Heart right ventricle (tissue), 16 donors: ENCODE results near the gene PRKAA1. TPM values are rescaled to one million over a fixed set of nuclear protein-coding genes. Genes with fewer than 3 reads are reported as not detected.
A peak's percentile ranks its signal among the peaks of the same experiment; 100 is the strongest.

Experiments used
- ATAC-seq, 8 donors: fragments of 200-7000 bp; cut with Tn5 transposase; one replicate each; pipeline ENCODE4 v1.9.1; 2020; ENCODE audit warnings: mild to moderate bottlenecking in 8 of 8, moderate library complexity in 8 of 8, moderate number of reproducible peaks in 1 of 8
- DNase-seq, 2 donors: peaks; one replicate each; pipeline ENCODE4 v3.0.0-alpha.2; 2020
- H3K27ac ChIP-seq, 10 donors: fragments of 200-600 bp; sonication (generic) in 2 of 10; one replicate each; pipeline versions ENCODE4 v1.5.0 to v1.8.0; 2020 to 2022; ENCODE audit warnings: mild to moderate bottlenecking in 3 of 10
- H3K27me3 ChIP-seq, 7 donors: fragments of 200-600 bp; one replicate each; pipeline ENCODE4 v1.8.0; 2021 to 2022; ENCODE audit warnings: mild to moderate bottlenecking in 2 of 7
- H3K36me3 ChIP-seq, 9 donors: fragments of 200-600 bp; sonication (generic) in 1 of 9; one replicate each; pipeline versions ENCODE4 v1.5.0 to v1.8.0; 2020 to 2022; ENCODE audit warnings: mild to moderate bottlenecking in 2 of 9
- H3K4me1 ChIP-seq, 9 donors: fragments of 200-600 bp; sonication (generic) in 1 of 9; one replicate each; pipeline versions ENCODE4 v1.5.0 to v1.8.0; 2020 to 2022; ENCODE audit warnings: mild to moderate bottlenecking in 4 of 9
- H3K4me3 ChIP-seq, 10 donors: fragments of 200-600 bp; sonication (generic) in 2 of 10; one replicate each; pipeline versions ENCODE4 v1.5.0 to v1.8.0; 2020 to 2022; ENCODE audit warnings: mild to moderate bottlenecking in 7 of 10, moderate library complexity in 2 of 10
- H3K9me3 ChIP-seq, 11 donors: fragments of 200-600 bp in 10 of 11; sonication (generic) in 2 of 11; one replicate each; pipeline versions ENCODE4 v1.5.0 to v1.8.0; 2013 to 2022; ENCODE audit warnings: mild to moderate bottlenecking in 2 of 11, control low read depth in 1 of 11, moderate library complexity in 1 of 11
- CTCF ChIP-seq, 9 donors: fragments of 200-600 bp; sonication (generic) in 2 of 9; IDR thresholded peaks; one replicate each; pipeline versions ENCODE4 v1.5.0 to v1.8.0; 2021 to 2022; ENCODE audit warnings: antibody characterized with exemption in 9 of 9, mild to moderate bottlenecking in 5 of 9, moderate library complexity in 1 of 9
- WGBS, 2 donors: extraction: QIAGEN DNeasy Blood & Tissue Kit; methylation state at CpG; one replicate each; pipeline ENCODE4 v1.1.7; 2013; ENCODE audit warnings: inconsistent platforms in 1 of 2; 5-methylcytosine and 5-hydroxymethylcytosine counted together
- intact Hi-C, 10 donors: fragments of 100-400 bp; cut with DNase I; formaldehyde crosslinking; loops; one replicate each; pipeline versions ENCODE4 v1.11.1 to v1.14.2; 2022
- polyA plus RNA-seq, 2 donors: library from polyadenylated mRNA; stranded (reverse); fragments of 200-250 nt; gene quantifications; one replicate each; pipeline ENCODE4 v1.2.3, GENCODE V29; 2013
- total RNA-seq, 10 donors: library from RNA; stranded (reverse); fragmentation: NEBNext Ultra II Directional in 3 of 10; extraction: Animal tissue kit (Norgen Biotek cat#: 25700) in 3 of 10; gene quantifications; one replicate each; pipeline versions ENCODE4 v1.2.1 to v1.2.4, GENCODE V29; 2021 to 2023
- donor health status: Arrhythmogenic right ventricular cardiomyopathy.
- donor health status: ischemic (EF 13 %, LVEDD 7.1; RV severe dilation, severe dysfunction).
- donor health status: healthy with polysubstance abuse.
- donor health status: DM: no; HTN: yes; CAD: no.
- donor health status: DM: no; HTN: no; CAD: no.
- donor health status: ischemic (EF 25% LVEDD 6.9; RV normal size, moderate dysfunction).
- donor health status: ischemic (EF 25% LVEDD 5.7; RV mildly dilated, moderate dysfunction).
- donor health status: healthy.
- donor health status: DM: yes; HTN: yes; CAD: no.
- donor health status: Ischemic cardiomyopathy.
- donor health status: ischemic (EF 35%, LVEDD 5.7; RV mildly dilated, moderate dysfunction).
- donor health status: nonischemic (EF 11% LVEDD 7.7; RV severe dilation, severe dysfunction).
- donor health status: DM: yes; HTN: yes; CAD: no.
- donor health status: PGD.
- donor health status: ischemic (EF 29% LVEDD 5.4; RV normal size, mild dysfunction).
- donor health status: nonischemic (EF 23%, LVEDD 6.1; RV moderate dilation, normal function).

PRKAA1 gene
- total and polyA plus RNA-seq, 12 donors, result 11.0 to 53.2 (median 41.2) TPM

DNA sequence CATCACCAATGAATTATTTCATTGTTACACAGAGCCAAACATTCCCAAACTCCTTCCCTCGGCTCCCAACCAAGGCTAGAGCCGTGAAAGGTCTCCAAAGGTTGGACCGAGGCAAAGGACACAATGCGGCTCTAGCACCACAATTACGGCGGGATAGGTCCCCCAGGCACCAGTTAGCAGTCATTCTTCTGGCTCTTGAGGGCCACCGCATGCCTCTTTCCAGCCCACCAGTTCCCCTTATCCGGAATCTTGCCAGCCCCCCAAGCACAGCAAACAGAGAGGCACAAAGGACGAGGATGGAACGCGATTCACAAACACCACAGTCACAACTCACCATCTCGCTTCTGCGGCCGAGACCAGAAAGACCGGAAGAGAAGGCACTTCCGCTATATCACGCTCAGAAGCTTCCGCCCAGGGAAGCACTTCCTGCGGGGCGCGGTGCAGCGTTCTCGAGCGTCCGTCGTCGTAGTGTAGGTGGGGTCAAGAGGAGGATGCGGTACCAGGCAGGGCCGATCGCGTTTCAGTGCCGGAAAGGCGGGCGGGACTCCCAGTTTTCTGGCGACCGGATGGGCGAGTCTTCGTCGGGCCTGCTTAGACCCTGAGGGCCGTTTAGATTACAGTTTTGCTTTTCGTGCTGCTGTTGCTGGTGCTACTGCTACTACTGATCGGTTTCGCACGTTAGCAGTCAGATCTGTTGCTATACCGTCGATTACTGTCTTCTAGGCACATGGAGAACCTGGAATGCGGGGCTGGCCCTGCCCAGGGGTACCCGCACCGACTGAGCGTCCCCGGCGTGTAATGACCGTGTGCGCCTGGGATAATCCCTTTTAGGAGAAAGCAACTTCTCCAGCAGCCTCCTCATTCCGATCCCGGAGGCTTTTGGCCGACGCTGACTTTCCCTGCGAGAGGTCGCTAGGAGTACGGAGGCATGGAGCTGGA is 36.9 kb upstream of the PRKAA1 start, which contains the start of gene RPL37:
Gene RPL37, minus strand, starts transcription at position 374 of the 939 bp plus-strand sequence. Its CDS starts 37 bp downstream, at position 337.
- intact Hi-C loops, result loop anchor here in 8 of 10 donors (2.0 to 10.0 kb wide), 4 partner anchors 38 to 80 kb away; partner anchors contain the start of gene TTC33 (in 8 of the 8)
- TF ChIP-seq CTCF (IDR thresholded peaks at IDR 0.05), result no peak
- Histone ChIP-seq H3K36me3 (peaks cover 0 to 43% (median 20%) of the 10 kb centered on the region in 9 donors), H3K4me3 (peak within 1 kb of the TSS; percentile 24 to 88 (median 74)), H3K27me3 (no peaks in the 10 kb centered on the region), H3K4me1 (peaks cover 2 to 38% (median 24%) of the 10 kb centered on the region in 9 donors), H3K9me3 (no peaks in the 10 kb centered on the region), H3K27ac (peak within 1 kb of the TSS; percentile 93 to 99 (median 96))
- WGBS, 2 donors, result 2% methylated on average over 61 of the region's 61 CpGs
- peak; percentile 96 to 98 for DNase-seq
- ATAC-seq, result peak; percentile 99 to 100 (median 99)

GRCh38 chr5:40834391-40834848 is 36.2 kb upstream of the PRKAA1 start:
- DNase-seq (no peak), ATAC-seq (no peak)
- intact Hi-C loops, result loop anchor here in 7 of 10 donors (2.0 to 10.0 kb wide), 4 partner anchors 38 to 80 kb away; partner anchors contain the start of gene TTC33 (in 7 of the 7)
- peaks cover 0 to 50% (median 24%) of the 10 kb centered on the region in 9 donors for H3K36me3 ChIP-seq
- no peak for TF ChIP-seq CTCF (IDR thresholded peaks at IDR 0.05)
- H3K9me3 ChIP-seq, result no peaks in the 10 kb centered on the region
- peaks cover 2 to 38% (median 24%) of the 10 kb centered on the region in 9 donors for H3K4me1 ChIP-seq
- peak overlapping the region; percentile 24 to 88 (median 74) for H3K4me3 ChIP-seq
- H3K27ac ChIP-seq, result peak overlapping the region; percentile 93 to 99 (median 96)
- 1% methylated on average over 21 of the region's 21 CpGs for WGBS, 2 donors
- no peaks in the 10 kb centered on the region for H3K27me3 ChIP-seq

GRCh38 chr5:40833712-40834229 is 35.6 kb upstream of the PRKAA1 start:
- intact Hi-C loops, result loop anchor here in 7 of 10 donors (2.0 to 10.0 kb wide), 4 partner anchors 37 to 79 kb away; partner anchors contain the start of gene TTC33 (in 7 of the 7)
- no peak for TF ChIP-seq CTCF (IDR thresholded peaks at IDR 0.05)
- WGBS, 2 donors, result 36 to 48% methylated on average over 13 of the region's 13 CpGs

DNA sequence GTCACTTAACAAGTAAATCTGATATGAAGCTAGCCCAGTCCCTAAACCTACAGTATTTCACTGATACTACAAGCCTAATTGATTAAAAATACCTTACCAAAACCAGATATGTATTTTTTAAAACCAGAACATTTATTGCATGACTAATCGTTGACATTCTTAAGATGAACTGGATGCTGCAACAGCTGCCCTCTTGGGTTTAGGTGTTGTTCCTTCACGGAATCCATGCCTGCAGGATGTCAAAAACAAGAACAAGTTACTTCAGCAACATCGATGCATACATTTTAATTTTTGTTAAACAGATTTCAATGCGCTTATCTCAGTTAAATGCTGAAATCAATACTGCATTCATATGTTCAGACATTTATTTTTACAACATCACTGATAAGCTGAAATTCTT is 34.2 kb upstream of the PRKAA1 start:
- Histone ChIP-seq H3K27me3 (no peaks in the 10 kb centered on the region), H3K27ac (no peak overlapping the region), H3K4me3 (no peak overlapping the region), H3K4me1 (peaks cover 2 to 38% (median 24%) of the 10 kb centered on the region in 9 donors), H3K9me3 (no peaks in the 10 kb centered on the region), H3K36me3 (peaks cover 0 to 70% (median 43%) of the 10 kb centered on the region in 9 donors)
- WGBS, 2 donors, result 85 to 90% methylated on average over 4 of the region's 4 CpGs
- intact Hi-C loops, result loop anchor here in 4 of 10 donors (5.0 to 10.0 kb wide), 2 partner anchors 75 to 78 kb away; partner anchors contain the start of gene TTC33 (in 4 of the 4)
- ATAC-seq (no peak), DNase-seq (no peak)
- TF ChIP-seq CTCF (IDR thresholded peaks at IDR 0.05), result no peak

More at GRCh38 chr5:40833712-40834229, 35.6 kb upstream of the PRKAA1 start:
- Histone ChIP-seq H3K36me3 (peaks cover 0 to 56% (median 31%) of the 10 kb centered on the region in 9 donors), H3K9me3 (no peaks in the 10 kb centered on the region), H3K4me1 (peaks cover 2 to 38% (median 24%) of the 10 kb centered on the region in 9 donors), H3K27me3 (no peaks in the 10 kb centered on the region), H3K4me3 (peak overlapping the region; percentile 24 to 88 (median 74)), H3K27ac (peak overlapping the region in 8 of 10 donors; percentile 93 to 99 (median 96))
- no peak for DNase-seq
- no peak for ATAC-seq
